ENCODE measurements around the gene KRT38. TPM values are rescaled to one million over a fixed set of nuclear protein-coding genes. Genes with fewer than 3 reads are reported as not detected.
A peak's percentile ranks its signal among the peaks of the same experiment; 100 is the strongest.

KRT38 gene
- total RNA-seq, 1 experiment from 2014 or later: not detected

GRCh38 chr17:41415411-41415810, 25.4 kb downstream of the KRT38 start:
- BruUV-seq (replicated peaks): no TSS peak
- ChIA-PET POLR2A (ENCODE audit: unreplicated experiment) (no interaction called here), CTCF (no interaction called here)
- Histone ChIP-seq H3K9ac (ENCODE audit: low read length) (no peak overlapping the region), H2AFZ (ENCODE audit: low read length) (no peak overlapping the region), H3K27me3 (ENCODE audit: low read length) (no peaks in the 10 kb centered on the region), H3F3A (ENCODE audit: low read length, unreplicated experiment) (no peaks in the 10 kb centered on the region), H3K4me2 (ENCODE audit: low read length) (no peak overlapping the region), H3K9me3 (ENCODE audit: low read length) (no peaks in the 10 kb centered on the region), H4K20me1 (ENCODE audit: low read length) (no peaks in the 10 kb centered on the region), H3K4me3 (ENCODE audit: low read length) (no peak overlapping the region), H3K9me2 (replicated peaks; ENCODE audit: low read length) (no peaks in the 10 kb centered on the region), H3K4me1 (ENCODE audit: insufficient read depth, low read length) (peaks cover 41% of the 10 kb centered on the region), H3K79me2 (ENCODE audit: low read length) (no peaks in the 10 kb centered on the region), H3K27ac (ENCODE audit: low read length) (no peak overlapping the region), H3K36me3 (ENCODE audit: low read depth, low read length) (no peaks in the 10 kb centered on the region)
- intact Hi-C loops (cut with micrococcal nuclease): no loop called here
- DNase-seq: no peak
- no peak for TF ChIP-seq CTCF (conservative IDR thresholded peaks at IDR 0.05; ENCODE audit: low read depth, low read length)
- no peak for TF ChIP-seq EZH2 (IDR thresholded peaks at IDR 0.05; ENCODE audit: low read length, unreplicated experiment)
- TF ChIP-seq EZH2phosphoT487 (IDR thresholded peaks at IDR 0.05; ENCODE audit: borderline replicate concordance, low read length): no peak
- ATAC-seq: no peak

GRCh38 chr17:41413982-41414381, 26.8 kb downstream of the KRT38 start:
- Histone ChIP-seq H3K9me2 (replicated peaks; ENCODE audit: low read length) (no peaks in the 10 kb centered on the region), H3K79me2 (ENCODE audit: low read length) (no peaks in the 10 kb centered on the region), H3K4me3 (ENCODE audit: low read length) (no peak overlapping the region), H3K9me3 (ENCODE audit: low read length) (no peaks in the 10 kb centered on the region), H3K36me3 (ENCODE audit: low read depth, low read length) (no peaks in the 10 kb centered on the region), H3K27me3 (ENCODE audit: low read length) (no peaks in the 10 kb centered on the region), H4K20me1 (ENCODE audit: low read length) (no peaks in the 10 kb centered on the region), H3K4me2 (ENCODE audit: low read length) (no peak overlapping the region), H3K27ac (ENCODE audit: low read length) (no peak overlapping the region), H2AFZ (ENCODE audit: low read length) (no peak overlapping the region), H3K4me1 (ENCODE audit: insufficient read depth, low read length) (peaks cover 27% of the 10 kb centered on the region), H3K9ac (ENCODE audit: low read length) (no peak overlapping the region), H3F3A (ENCODE audit: low read length, unreplicated experiment) (no peaks in the 10 kb centered on the region)
- CTCF ChIA-PET: no interaction called here
- intact Hi-C loops (cut with micrococcal nuclease): no loop called here
- BruUV-seq (replicated peaks): no TSS peak
- TF ChIP-seq EZH2phosphoT487 (IDR thresholded peaks at IDR 0.05; ENCODE audit: borderline replicate concordance, low read length): no peak
- DNase-seq: no peak
- ATAC-seq: no peak
- POLR2A ChIA-PET (ENCODE audit: unreplicated experiment): no interaction called here

GRCh38 chr17:41413353-41413957, 27.3 kb downstream of the KRT38 start:
- H4K20me1 ChIP-seq (ENCODE audit: low read length): no peaks in the 10 kb centered on the region
- DNase-seq (peak; percentile 20), ATAC-seq (no peak)
- no peaks in the 10 kb centered on the region for H3K9me2 ChIP-seq (replicated peaks; ENCODE audit: low read length)
- no peak overlapping the region for H3K9ac ChIP-seq (ENCODE audit: low read length)
- ChIA-PET POLR2A (ENCODE audit: unreplicated experiment) (no interaction called here), CTCF (interaction anchor here (0.6 kb wide), 1 partner anchor 137 kb away, joined by 4 read pairs; no protein-coding TSS in a partner anchor)
- no peak overlapping the region for H3K4me2 ChIP-seq (ENCODE audit: low read length)
- no peak overlapping the region for H2AFZ ChIP-seq (ENCODE audit: low read length)
- H3K4me1 ChIP-seq (ENCODE audit: insufficient read depth, low read length): peaks cover 22% of the 10 kb centered on the region
- no peaks in the 10 kb centered on the region for H3K27me3 ChIP-seq (ENCODE audit: low read length)
- H3K9me3 ChIP-seq (ENCODE audit: low read length): no peaks in the 10 kb centered on the region
- intact Hi-C loops (cut with micrococcal nuclease): no loop called here
- no peaks in the 10 kb centered on the region for H3K36me3 ChIP-seq (ENCODE audit: low read depth, low read length)
- H3K4me3 ChIP-seq (ENCODE audit: low read length): no peak overlapping the region
- BruUV-seq (replicated peaks): no TSS peak
- no peaks in the 10 kb centered on the region for H3K79me2 ChIP-seq (ENCODE audit: low read length)
- no peaks in the 10 kb centered on the region for H3F3A ChIP-seq (ENCODE audit: low read length, unreplicated experiment)
- TF ChIP-seq EZH2 (IDR thresholded peaks at IDR 0.05; ENCODE audit: low read length, unreplicated experiment) (no peak), EZH2phosphoT487 (IDR thresholded peaks at IDR 0.05; ENCODE audit: borderline replicate concordance, low read length) (no peak), CTCF (conservative IDR thresholded peaks at IDR 0.05; ENCODE audit: low read depth, low read length) (no peak)
- H3K27ac ChIP-seq (ENCODE audit: low read length): no peak overlapping the region

Data from PC-3 (cell line).